DMS 273 treated with DMSO at 0.1 percent for 48 hours (cell line): ENCODE data around the gene B4GALT2.

ENCODE experiments used
- DNase-seq: peaks from one replicate; lab custom pipeline; 2025; lab: John Stamatoyannopoulos, UW

Gene B4GALT2

DNA sequence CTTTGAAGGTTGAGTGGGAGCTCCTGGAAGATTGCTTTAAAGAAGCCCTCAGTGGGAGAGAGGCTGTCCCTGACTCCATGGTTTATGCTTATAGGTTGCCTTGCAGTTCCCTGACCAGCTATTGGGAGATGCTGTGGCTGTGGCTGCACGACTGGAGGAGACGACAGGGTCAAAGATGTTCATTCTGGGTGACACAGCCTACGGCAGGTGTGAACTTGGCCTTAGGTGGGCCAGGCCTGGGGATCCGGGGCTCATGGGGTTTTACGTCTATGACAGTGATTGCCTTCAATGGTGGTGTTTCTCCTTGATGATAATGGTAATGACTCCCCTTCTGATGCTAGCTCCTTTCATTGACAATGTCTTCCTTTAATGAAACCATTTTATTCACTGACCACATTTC, 8.5 kb upstream of the B4GALT2 start:
- DNase-seq: no peak

DNA sequence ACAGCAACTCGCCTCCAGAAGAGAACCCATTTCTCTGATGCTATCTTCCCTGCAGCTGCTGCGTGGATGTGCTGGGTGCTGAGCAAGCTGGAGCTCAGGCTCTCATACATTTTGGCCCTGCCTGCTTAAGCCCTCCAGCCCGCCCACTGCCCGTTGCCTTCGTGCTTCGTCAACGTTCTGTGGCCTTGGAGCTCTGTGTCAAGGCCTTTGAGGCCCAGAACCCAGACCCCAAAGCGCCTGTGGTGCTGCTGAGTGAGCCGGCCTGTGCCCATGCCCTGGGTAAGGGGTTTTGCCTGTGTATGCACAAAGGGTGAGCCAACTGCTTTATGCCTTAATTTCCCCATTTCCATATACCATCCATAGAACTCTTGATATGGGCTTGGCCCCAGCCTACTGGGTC, 8.1 kb upstream of the B4GALT2 start:
- DNase-seq: no peak

DNA sequence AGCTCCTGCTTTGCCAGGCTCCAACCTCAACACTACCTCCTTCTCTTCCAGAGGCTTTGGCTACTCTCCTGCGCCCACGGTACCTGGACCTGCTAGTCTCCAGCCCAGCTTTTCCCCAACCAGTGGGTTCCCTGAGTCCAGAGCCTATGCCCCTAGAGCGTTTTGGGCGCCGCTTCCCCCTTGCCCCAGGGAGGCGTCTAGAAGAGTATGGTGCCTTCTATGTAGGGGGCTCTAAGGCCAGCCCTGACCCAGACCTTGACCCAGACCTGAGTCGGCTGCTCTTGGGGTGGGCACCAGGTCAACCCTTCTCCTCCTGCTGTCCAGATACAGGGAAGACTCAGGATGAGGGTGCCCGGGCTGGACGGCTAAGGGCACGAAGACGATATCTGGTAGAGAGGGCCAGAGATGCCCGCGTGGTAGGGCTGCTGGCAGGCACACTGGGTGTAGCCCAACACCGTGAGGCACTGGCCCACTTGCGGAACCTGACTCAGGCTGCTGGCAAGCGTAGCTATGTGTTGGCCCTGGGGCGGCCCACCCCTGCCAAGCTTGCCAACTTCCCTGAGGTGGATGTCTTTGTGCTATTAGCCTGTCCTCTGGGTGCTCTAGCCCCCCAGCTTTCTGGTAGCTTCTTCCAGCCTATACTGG, 7.6 kb upstream of the B4GALT2 start:
- no peak for DNase-seq

DNA sequence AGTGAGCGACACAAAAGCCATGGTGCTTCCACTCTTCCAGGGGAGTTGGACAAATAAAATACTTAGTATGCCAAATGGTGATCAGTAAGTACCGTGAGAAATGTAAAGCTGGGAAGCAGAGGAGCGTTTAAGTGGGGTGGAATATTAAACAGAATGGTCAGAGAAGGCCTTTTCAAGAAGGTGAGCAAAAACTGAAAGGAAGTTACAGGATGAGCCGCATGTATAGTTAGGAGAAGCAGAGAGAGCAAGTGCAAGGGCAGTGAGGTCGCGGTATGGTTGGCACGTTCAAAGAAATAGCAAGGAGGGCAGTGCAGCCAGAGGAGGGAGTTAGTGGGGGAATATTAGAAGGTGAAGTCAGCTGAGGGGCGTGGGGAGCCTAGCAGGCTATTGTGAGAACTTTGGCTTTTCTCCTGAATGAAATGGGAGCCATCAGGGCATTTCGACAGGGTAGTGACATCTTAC, 5.0 kb upstream of the B4GALT2 start:
- DNase-seq: no peak

DNA sequence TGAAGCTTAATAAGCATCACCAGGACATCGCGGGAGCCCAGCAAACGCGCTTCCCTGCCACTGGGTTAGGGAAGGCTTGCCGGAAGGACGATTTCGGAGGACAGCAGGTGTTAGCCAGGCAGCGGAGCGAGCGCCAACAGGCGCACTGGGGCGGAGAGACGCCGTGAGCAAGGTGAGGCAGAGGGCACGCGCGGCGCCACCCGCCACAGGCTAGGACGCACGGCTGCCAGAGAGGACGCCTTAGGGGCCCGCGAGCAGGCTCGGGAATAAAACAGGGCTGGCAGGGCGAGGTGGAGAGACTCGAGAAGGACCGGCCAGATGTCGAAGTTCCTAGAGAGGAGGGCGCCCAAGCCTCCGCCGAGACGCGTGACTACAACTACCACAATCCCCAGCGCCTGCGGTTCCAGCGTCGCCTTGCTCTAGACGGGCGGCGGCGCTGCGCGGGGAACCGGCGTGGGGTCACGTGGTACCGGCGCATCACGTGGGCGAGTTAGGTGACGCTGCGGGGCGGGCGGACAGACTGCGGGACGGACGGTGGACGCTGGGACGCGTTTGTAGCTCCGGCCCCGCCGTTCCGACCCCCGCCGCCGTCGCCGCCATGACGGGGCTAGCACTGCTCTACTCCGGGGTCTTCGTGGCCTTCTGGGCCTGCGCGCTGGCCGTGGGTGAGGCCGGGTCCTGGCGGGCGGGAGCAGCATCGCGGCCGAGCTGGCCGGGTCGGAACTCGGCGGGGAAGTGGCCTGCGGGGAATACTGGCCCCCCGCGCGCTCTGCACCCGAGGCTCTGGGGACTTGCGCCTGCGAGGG, 4.4 kb upstream of the B4GALT2 start, which contains the start of gene ATP6V0B:
ATP6V0B (plus strand) TSS at position 518 of the 806 bp plus-strand sequence; CDS start at position 599, 81 bp downstream.
- DNase-seq: peak; percentile 88

DNA sequence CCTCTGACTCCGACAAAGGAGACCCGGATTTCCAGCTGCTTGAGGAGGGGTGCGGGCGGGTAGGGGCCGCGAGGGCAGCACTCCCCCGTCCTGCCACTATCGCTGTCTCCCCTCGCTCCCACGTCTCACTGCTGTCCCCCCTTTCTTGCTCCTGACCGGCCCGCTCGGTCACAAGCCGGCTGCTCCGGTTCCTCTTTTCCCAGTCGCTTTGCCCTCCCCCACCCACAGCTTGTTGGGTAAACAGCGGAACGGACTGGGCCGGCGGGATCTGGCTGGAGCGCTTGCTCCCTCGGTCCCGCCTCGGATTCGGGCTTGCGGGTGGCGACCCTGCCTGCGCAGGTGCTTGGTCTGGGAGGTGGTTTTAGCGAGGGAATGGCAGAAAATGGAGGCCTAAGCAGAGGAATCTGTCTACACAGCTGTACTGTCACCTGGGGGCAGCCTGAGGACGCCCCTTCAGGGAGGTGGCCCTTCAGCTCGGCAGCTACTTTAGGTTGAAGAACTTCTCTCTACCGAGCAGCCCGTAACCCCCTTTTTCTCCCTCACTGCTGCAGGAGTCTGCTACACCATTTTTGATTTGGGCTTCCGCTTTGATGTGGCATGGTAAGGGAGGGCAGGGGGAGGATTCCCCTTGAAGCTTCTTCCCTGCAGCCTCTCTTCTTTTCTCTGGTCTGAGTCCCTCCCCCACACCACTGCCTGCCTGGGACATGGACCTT, 3.6 kb upstream of the B4GALT2 start:
- no peak for DNase-seq

DNA sequence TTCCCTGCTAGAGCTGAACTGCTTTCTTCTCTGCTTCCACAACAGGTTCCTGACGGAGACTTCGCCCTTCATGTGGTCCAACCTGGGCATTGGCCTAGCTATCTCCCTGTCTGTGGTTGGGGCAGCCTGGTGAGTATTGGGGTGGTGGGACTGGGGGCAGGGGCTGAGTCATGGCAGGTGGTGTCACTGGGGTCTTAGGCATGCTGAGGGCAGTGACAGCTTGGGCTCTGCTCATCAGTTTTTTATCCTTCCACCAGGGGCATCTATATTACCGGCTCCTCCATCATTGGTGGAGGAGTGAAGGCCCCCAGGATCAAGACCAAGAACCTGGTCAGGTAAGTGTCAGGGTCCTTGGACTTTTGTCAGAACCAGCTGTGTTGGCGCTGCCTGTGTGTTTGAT, 3.0 kb upstream of the B4GALT2 start:
- DNase-seq: no peak

DNA sequence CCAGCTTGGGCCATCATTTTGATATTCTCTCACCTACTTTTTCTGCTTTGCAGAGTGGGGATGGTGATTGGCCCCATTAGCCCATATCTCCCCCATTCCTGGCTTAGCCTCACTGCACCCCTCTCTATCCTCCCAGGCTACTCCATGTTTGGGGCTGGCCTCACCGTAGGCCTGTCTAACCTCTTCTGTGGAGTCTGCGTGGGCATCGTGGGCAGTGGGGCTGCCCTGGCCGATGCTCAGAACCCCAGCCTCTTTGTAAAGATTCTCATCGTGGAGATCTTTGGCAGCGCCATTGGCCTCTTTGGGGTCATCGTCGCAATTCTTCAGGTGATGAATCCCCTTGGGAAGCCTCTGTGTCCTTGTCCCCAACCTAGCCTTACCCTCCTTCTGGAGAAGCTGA, 2.1 kb upstream of the B4GALT2 start:
- no peak for DNase-seq

DNA sequence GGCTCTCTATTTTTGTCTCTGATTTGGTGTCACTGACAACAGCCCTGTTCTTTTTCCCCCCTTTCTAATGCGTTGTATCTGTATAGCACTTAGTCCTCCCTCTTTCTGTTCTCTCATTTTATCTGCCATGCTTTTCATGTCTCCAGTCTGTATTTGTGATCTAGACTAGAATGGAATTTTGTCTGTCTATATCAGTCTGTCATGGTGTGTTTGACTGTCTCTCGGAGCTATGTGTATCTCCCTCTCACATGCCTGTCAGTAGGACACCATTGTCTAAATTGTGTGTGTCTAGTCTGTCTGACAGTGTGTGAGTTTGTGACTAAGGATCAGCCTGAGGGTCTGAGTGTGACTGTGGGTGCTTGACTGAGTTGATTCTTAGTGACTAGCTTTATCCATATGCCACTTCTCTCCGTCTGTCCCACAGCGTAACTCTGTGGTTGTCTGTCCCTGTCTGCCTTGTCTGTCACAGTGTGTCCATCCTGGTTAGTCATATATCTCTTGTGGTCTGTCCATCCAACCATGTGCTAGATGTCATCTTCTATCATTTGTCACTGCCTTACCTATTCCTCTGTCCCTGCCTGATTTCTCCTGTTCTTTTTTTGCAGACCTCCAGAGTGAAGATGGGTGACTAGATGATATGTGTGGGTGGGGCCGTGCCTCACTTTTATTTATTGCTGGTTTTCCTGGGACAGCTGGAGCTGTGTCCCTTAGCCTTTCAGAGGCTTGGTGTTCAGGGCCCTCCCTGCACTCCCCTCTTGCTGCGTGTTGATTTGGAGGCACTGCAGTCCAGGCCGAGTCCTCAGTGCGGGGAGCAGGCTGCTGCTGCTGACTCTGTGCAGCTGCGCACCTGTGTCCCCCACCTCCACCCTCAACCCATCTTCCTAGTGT, 1.4 kb upstream of the B4GALT2 start:
- DNase-seq: no peak

DNA sequence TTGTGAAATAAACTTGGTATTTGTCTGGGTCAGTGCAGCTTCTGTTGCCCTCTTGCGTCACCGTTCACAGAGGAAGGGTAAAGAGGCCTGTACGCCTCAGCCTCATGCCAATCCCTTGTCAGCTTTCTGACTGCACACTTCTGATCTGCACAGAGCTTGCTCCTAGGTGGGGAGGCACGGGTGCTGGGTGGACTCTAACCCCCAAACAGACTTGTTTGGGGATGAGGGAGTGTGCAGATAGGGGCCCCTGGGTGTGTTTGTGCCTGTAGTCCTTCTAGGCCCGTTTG, 803 bp upstream of the B4GALT2 start:
- DNase-seq: no peak

DNA sequence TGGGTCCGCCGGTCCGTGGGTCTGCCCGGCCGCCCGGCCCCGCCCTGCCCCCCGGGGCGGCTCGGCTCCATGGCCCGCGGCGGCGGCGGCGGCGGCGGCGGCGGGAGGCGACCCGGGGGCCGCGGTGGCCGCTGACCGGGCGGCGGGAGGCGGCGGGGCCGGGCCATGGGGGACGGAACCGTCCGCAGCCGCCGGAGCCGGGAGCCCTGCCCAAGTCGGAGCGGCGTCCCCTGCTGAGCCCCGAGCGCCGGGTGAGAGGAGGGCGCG, 184 bp downstream of the B4GALT2 start:
- DNase-seq: no peak

DNA sequence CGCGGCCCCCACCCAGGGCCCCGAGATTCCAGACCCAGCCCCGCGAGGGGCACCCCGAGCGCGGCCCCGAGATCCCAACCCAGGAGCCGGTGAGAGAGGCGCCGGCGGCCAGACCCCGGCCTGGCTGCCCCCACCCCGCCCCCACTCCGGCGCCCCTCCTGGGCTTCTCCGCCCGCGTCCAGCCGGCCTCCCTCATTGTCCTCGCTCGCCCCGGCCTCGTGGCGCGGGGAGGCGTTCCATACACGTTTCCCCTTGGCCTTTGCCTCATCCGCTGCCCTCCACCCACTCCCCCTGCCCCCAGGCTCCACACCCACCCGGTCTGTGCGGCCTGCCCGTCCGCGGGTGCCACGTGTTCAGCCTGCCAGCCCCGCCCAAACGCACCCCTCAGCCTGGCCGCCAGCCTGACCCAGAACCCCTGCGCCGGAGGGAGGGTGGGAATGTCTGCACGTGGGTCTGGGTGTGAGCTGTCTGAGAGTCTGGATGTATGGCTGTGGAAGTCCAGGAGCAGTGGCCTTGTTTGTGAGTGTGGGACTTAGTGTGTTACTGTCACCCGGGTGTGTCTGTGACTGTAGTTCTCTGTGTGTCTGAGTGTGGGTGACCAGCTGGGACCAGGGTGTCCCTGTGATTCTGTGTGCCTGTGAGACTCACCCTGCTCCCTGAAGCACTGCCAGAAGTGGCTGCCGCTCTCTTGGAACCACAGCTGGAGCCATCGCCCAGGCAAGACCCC, 681 bp downstream of the B4GALT2 start:
- DNase-seq: no peak

DNA sequence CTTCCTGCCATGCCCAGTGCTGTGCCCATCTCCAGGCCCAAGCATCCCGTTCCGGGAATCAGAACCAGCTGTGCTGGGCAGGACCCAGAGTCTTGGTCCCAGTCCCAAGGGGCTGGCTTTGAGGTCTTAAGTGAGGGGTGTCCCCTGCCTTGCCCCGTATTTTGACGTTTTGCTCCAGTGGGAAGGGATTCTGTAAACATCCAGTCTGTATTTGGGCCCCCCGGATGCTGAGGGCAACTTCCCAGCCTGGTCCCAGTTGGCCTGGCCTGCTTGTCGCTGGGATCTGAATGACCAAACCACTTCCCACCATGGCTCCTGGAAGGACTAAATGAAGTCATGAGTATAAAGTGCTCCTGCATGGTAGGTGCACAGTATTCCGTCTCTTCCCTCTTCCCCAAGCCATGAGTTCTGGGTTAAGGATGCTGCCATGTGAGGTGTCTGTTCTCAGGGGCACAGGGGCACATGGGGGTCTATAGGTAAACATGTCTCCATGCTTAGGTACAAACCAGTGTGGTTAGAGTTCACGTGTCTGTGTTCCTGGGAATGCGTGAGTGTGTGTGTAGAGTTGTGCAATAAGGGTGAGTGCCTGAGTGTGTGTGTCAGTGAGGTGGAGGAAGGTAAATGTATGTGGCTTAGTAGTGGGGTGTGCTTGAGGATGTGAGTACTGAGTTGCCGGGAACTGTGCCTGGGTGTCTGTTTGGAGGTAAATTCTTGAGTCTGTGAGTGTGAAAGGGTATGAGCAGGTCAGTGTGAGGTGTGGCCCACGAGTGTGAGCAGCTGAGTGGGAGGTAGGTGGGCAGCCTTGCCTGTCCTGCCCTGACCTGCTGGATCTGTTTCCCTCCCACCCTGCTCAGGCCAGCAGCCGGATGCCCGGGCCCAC, 1.5 kb downstream of the B4GALT2 start:
- DNase-seq: no peak

DNA sequence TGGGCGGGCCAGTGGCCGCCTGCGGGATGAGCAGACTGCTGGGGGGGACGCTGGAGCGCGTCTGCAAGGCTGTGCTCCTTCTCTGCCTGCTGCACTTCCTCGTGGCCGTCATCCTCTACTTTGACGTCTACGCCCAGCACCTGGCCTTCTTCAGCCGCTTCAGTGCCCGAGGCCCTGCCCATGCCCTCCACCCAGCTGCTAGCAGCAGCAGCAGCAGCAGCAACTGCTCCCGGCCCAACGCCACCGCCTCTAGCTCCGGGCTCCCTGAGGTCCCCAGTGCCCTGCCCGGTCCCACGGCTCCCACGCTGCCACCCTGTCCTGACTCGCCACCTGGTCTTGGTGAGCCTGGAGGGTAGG, 2.1 kb downstream of the B4GALT2 start:
- no peak for DNase-seq

DNA sequence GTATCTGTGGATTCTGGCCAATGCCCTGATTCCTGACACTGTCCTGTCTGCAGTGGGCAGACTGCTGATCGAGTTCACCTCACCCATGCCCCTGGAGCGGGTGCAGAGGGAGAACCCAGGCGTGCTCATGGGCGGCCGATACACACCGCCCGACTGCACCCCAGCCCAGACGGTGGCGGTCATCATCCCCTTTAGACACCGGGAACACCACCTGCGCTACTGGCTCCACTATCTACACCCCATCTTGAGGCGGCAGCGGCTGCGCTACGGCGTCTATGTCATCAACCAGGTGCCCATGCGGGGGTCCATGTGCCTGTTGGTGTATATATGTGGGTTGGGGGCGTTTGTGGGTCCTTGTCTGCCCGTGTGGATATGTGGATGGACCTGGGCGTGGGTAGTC, 2.6 kb downstream of the B4GALT2 start:
- DNase-seq: no peak

DNA sequence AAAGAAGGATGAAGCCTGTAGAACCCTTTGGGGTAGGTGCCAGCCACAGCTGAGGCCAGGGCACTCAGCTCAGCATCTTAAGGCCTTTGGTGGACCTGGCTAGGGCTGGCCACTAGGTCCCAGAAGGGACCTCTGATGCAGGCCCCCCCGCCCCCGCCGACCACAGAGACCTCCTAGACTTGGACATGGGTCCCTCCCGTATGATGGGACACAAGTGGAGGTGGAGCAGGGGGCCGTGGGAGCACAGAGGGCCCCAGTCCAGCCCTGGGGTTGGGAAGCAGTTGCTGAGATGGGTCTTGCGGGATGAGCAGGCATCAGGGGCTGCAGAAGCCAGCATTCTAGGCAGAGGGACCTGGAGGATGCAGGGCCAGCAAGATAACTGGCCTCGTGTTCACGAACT, 3.2 kb downstream of the B4GALT2 start:
- no peak for DNase-seq

DNA sequence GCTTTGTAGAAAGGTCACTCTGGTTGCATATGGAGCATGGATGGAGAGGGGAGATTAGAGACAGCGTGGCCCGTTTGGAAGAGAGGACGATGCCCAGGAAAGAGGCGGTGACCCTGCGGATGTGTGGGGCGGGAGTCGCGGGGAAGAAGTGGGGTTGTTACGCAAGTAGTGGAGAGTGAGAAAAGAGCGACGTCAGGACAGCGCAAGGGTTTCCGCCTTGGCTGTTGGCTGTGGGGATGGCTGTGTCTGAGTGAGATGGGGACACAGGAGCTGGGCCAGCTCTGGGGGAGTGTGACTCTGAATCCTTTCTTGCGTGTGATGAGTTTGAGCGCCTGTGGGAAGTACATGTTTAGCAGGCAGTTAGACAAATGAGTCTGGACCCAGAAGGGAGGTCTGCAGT, 3.8 kb downstream of the B4GALT2 start:
- DNase-seq: no peak

DNA sequence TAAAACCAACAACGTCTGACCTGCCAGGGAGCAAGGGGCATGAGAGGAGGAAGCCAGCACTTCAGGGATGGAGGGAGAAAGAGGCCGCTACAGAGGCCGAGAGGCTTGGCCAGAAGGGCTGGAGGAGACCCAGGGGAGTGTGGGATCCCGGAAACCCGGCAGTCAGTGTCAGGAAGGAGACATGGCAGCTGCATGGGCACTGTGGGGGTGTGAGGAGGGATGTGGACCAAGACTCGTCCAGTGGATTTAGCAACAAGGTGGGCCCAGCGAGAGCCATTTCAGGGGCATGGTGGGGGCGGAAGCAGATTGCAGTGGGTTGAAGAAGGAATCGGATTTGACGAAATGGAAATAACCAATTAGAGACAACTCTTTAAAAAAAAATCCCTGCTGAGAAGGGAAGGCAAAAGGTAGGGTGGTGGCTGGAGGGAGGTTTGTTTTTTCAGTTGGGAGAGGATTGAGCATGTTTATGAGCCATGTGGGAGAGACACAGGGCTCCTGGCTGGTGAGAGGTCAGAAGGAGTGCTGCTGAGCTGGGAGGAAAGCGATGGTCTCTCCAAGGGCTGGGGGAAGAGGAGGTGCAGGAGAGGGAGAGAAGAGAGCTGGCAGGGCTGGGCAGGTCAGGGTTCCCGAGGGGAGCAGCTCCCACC, 4.4 kb downstream of the B4GALT2 start:
- DNase-seq: no peak

DNA sequence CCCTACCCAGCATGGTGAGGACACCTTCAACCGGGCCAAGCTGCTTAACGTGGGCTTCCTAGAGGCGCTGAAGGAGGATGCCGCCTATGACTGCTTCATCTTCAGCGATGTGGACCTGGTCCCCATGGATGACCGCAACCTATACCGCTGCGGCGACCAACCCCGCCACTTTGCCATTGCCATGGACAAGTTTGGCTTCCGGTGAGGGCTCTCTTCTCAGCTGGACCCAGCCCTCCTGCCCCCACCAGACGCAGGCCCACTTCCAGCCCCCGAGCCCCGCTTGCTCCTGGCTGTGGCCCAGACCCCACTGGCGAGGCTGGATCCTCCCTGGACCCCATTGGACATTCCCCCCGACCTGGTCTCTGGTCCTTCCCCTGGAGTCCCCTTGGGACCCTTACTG, 5.8 kb downstream of the B4GALT2 start:
- DNase-seq: no peak

DNA sequence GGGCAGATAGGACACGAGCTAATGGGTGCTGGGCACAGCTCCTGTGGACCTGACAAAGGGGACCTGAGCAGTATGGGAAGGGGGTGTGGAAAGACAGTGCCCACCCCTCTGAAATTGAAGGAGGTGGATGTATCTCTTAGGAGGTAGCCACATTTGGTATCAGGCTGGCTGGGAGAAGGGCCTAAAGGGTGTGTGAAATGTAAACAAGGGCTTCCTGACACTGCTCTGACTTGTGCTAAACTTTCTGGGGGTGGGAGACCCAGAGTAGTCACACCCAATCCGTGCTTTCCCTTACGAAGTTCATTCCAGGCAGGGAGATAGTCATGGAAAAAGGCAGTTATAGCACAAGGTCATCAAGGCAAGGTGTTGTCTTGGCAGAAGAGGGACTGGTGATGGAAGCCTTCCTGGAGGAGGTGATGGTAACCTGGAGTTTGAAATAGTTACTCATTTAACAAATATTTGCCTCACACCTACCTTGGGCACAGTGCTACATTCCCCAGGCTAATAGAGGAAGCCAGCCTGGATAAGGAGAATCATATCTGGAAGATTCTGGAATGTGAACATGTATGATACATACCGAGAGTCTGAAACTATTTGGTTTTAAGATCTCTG, 7.1 kb downstream of the B4GALT2 start:
- DNase-seq: no peak
